HCT116 (cell line): ENCODE results near the gene FBXL16. TPM values are rescaled to one million over a fixed set of nuclear protein-coding genes. Genes with fewer than 3 reads are reported as not detected.

Experiments
- ATAC-seq: fragments of 200-7000 bp; cut with Tn5 transposase; 2 replicates; pipeline ENCODE4 v1.9.1; 2020; ENCODE audit warnings: mild to moderate bottlenecking, moderate library complexity
- BruUV-seq: library from RNA; stranded (reverse); fragments of 400-500 nt; replicated peaks from 2 replicates; lab custom pipeline; 2021; lab: Mats Ljungman, UMichigan
- CTCF ChIA-PET: fragments of 300-600 bp; sonication (Branson Sonifier 250); formaldehyde crosslinking; loops from one replicate; lab custom pipeline; 2021; ENCODE audit warnings: antibody characterized with exemption; lab: Charles Lee
- POLR2A ChIA-PET: fragments of 300-600, 350-600 bp; sonication (Branson Sonifier 250); formaldehyde crosslinking; loops from one replicate; lab custom pipeline; 2021; ENCODE audit warnings: antibody characterized with exemption; lab: Charles Lee
- RAD21 ChIA-PET, 2 experiments: fragments of 300-600 bp; sonication (Branson Sonifier 250); formaldehyde crosslinking; loops; one replicate each; lab custom pipeline; 2023; ENCODE audit warnings: low total read pairs in 2 of 2; ENCODE audit not compliant: uncharacterized antibody in 2 of 2, unreplicated experiment in 2 of 2, low non-redundant PET in 1 of 2; lab: Charles Lee
- DNase-seq: peaks from one replicate; pipeline ENCODE4 v3.0.0-alpha.2; 2010; ENCODE audit warnings: low read depth, low spot score
- H2AFZ ChIP-seq: fragments of 200-600 bp; shearing (Covaris generic), sonication (generic); 2 replicates; pipeline ENCODE4 v1.6.1; 2017; ENCODE audit warnings: low read depth, mixed run types, mixed read lengths, antibody characterized with exemption, low read length; ENCODE audit not compliant: poor library complexity, severe bottlenecking
- H3K27ac ChIP-seq: 2 replicates; pipeline ENCODE4 v1.5.1; 2012; ENCODE audit warnings: low read depth, low read length
- H3K27me3 ChIP-seq: fragments of 200-600 bp; sonication (generic); 2 replicates; pipeline ENCODE4 v1.6.1; 2016; ENCODE audit warnings: mixed run types, low read length, mixed read lengths; ENCODE audit not compliant: insufficient read depth
- H3K36me3 ChIP-seq, 2 experiments: fragments of 200-500 bp in 1 of 2; fragments of 200-600 bp in 1 of 2; sonication (Bioruptor generic) in 1 of 2; sonication (generic) in 1 of 2; 2 replicates each; pipeline versions ENCODE4 v1.5.1 to v1.6.1; 2014 to 2016; ENCODE audit warnings: low read length in 2 of 2, inconsistent platforms in 1 of 2, mixed read lengths in 1 of 2, mixed run types in 1 of 2; ENCODE audit not compliant: insufficient read depth in 2 of 2, control insufficient read depth in 1 of 2
- H3K4me1 ChIP-seq, 2 experiments: fragments of 200-600 bp in 1 of 2; sonication (generic) in 1 of 2; 2 replicates each; pipeline versions ENCODE4 v1.5.1 to v1.6.1; 2012 to 2017; ENCODE audit warnings: low read length in 2 of 2, inconsistent platforms in 1 of 2, mild to moderate bottlenecking in 1 of 2, mixed read lengths in 1 of 2, mixed run types in 1 of 2, moderate library complexity in 1 of 2; ENCODE audit not compliant: insufficient read depth in 2 of 2, control insufficient read depth in 1 of 2
- H3K4me2 ChIP-seq: fragments of 200-600 bp; sonication (generic); 2 replicates; pipeline ENCODE4 v1.6.1; 2017; ENCODE audit warnings: mixed run types, low read length, mixed read lengths
- H3K4me3 ChIP-seq, 2 experiments: fragments of 200-600 bp in 1 of 2; sonication (generic) in 1 of 2; replicated peaks in 1 of 2; 2 replicates each; pipeline ENCODE4 v1.5.1; 2011 to 2016; ENCODE audit warnings: low read length in 2 of 2, control low read depth in 1 of 2, low read depth in 1 of 2, mild to moderate bottlenecking in 1 of 2, mixed read lengths in 1 of 2, mixed run types in 1 of 2
- H3K79me2 ChIP-seq: fragments of 200-600 bp; sonication (generic); 2 replicates; pipeline ENCODE4 v1.6.1; 2017; ENCODE audit warnings: mild to moderate bottlenecking, mixed run types, low read length, moderate library complexity, mixed read lengths; ENCODE audit not compliant: insufficient read depth
- H3K9ac ChIP-seq: fragments of 200-600 bp; sonication (generic); 2 replicates; pipeline ENCODE4 v1.6.1; 2016; ENCODE audit warnings: low read length, mixed read lengths
- H3K9me2 ChIP-seq: fragments of 200-600 bp; sonication (generic), shearing (Covaris generic); 2 replicates; pipeline ENCODE4 v1.6.1; 2017; ENCODE audit warnings: mixed run types, mild to moderate bottlenecking, moderate library complexity; ENCODE audit not compliant: insufficient read depth
- H3K9me3 ChIP-seq, 2 experiments: fragments of 200-500 bp in 1 of 2; fragments of 200-600 bp in 1 of 2; sonication (Bioruptor generic) in 1 of 2; sonication (generic) in 1 of 2; 2 replicates each; pipeline ENCODE4 v1.6.1; 2014 to 2017; ENCODE audit warnings: low read length in 2 of 2, mixed read lengths in 2 of 2, inconsistent platforms in 1 of 2, low read depth in 1 of 2, mild to moderate bottlenecking in 1 of 2, mixed run types in 1 of 2, moderate library complexity in 1 of 2; ENCODE audit not compliant: control insufficient read depth in 1 of 2, insufficient read depth in 1 of 2
- H4K20me1 ChIP-seq: fragments of 200-600 bp; sonication (generic), shearing (Covaris generic); 2 replicates; pipeline ENCODE4 v1.6.1; 2017; ENCODE audit warnings: mixed run types, mild to moderate bottlenecking, moderate library complexity; ENCODE audit not compliant: insufficient read depth
- CBX3 ChIP-seq: IDR thresholded peaks from 2 replicates; pipeline ENCODE4 v1.6.1; 2012; ENCODE audit warnings: low read depth
- CEBPB ChIP-seq: IDR thresholded peaks from 2 replicates; pipeline ENCODE4 v1.6.1; 2012; ENCODE audit warnings: low read depth
- ELF1 ChIP-seq: IDR thresholded peaks from 2 replicates; pipeline ENCODE4 v1.6.1; 2012; ENCODE audit warnings: low read depth, borderline replicate concordance
- EZH2 ChIP-seq: fragments of 200-600 bp; sonication (generic); IDR thresholded peaks from 2 replicates; pipeline ENCODE4 v1.6.1; 2017; ENCODE audit warnings: antibody characterized with exemption, mixed run types
- EZH2phosphoT487 ChIP-seq: fragments of 200-600 bp; IDR thresholded peaks from 2 replicates; pipeline ENCODE4 v1.6.1; 2018; ENCODE audit warnings: antibody characterized with exemption, borderline replicate concordance
- FOSL1 ChIP-seq: IDR thresholded peaks from 2 replicates; pipeline ENCODE4 v1.6.1; 2012; ENCODE audit warnings: low read depth
- JUND ChIP-seq: IDR thresholded peaks from 2 replicates; pipeline ENCODE4 v1.6.1; 2012
- POLR2A ChIP-seq: IDR thresholded peaks from 2 replicates; pipeline ENCODE4 v1.7.0; 2011; ENCODE audit warnings: borderline replicate concordance; ENCODE audit not compliant: insufficient read depth, insufficient read length; ENCODE audit errors: extremely low read depth
- POLR2AphosphoS5 ChIP-seq: IDR thresholded peaks from 2 replicates; pipeline ENCODE4 v1.6.1; 2011; ENCODE audit warnings: mild to moderate bottlenecking, low read depth, low read length, moderate library complexity
- SIN3A ChIP-seq: IDR thresholded peaks from 2 replicates; pipeline ENCODE4 v1.6.1; 2012; ENCODE audit warnings: low read depth
- SRF ChIP-seq: IDR thresholded peaks from 2 replicates; pipeline ENCODE4 v1.6.1; 2012; ENCODE audit warnings: low read depth
- YY1 ChIP-seq: IDR thresholded peaks from 2 replicates; pipeline ENCODE4 v1.6.1; 2011; ENCODE audit warnings: low read length, low read depth, moderate library complexity, mild to moderate bottlenecking; ENCODE audit not compliant: insufficient replicate concordance; ENCODE audit errors: extremely low read depth
- ZFX ChIP-seq: fragments of 450-650 bp; IDR thresholded peaks from 2 replicates; pipeline ENCODE4 v1.6.1; 2017
- ZNF274 ChIP-seq: fragments of 200-500 bp; sonication (Bioruptor generic); IDR thresholded peaks from 2 replicates; pipeline ENCODE4 v1.6.1; 2014; ENCODE audit warnings: mild to moderate bottlenecking, low read depth, low read length, inconsistent platforms
- intact Hi-C: fragments of 100-400 bp; cut with micrococcal nuclease; formaldehyde crosslinking; loops from 2 replicates; pipeline ENCODE4 v1.10.0; 2022
- total RNA-seq: library from RNA; stranded (reverse); gene quantifications from one replicate; pipeline ENCODE4 v1.2.1, GENCODE V29; 2021; ENCODE audit not compliant: unreplicated experiment
- TF ChIP-seq, protein P1 (sequence below): IDR thresholded peaks from 2 replicates; pipeline ENCODE4 v1.6.1; 2012; ENCODE audit warnings: low read depth
- TF ChIP-seq, protein P2 (sequence below), 3 experiments: fragments of 200-600 bp in 1 of 3; sonication (generic) in 1 of 3; IDR thresholded peaks in 2 of 3; conservative IDR thresholded peaks in 1 of 3; 2 replicates each; pipeline ENCODE4 v1.5.1; 2012 to 2017; ENCODE audit warnings: low read depth in 2 of 3, low read length in 2 of 3, antibody characterized with exemption in 1 of 3, borderline replicate concordance in 1 of 3, control low read depth in 1 of 3, mild to moderate bottlenecking in 1 of 3, mixed read lengths in 1 of 3, mixed run types in 1 of 3, moderate library complexity in 1 of 3; ENCODE audit not compliant: insufficient read depth in 1 of 3
- TF ChIP-seq, protein P3 (sequence below): IDR thresholded peaks from 2 replicates; pipeline ENCODE4 v1.6.1; 2011; ENCODE audit warnings: mild to moderate bottlenecking, low read length, moderate library complexity; ENCODE audit not compliant: insufficient replicate concordance; ENCODE audit errors: extremely low read depth
- TF ChIP-seq, protein P4 (sequence below): IDR thresholded peaks from 2 replicates; pipeline ENCODE4 v1.6.1; 2012

Gene FBXL16
- total RNA-seq, 1 experiment from 2014 or later: 49.7 TPM

DNA sequence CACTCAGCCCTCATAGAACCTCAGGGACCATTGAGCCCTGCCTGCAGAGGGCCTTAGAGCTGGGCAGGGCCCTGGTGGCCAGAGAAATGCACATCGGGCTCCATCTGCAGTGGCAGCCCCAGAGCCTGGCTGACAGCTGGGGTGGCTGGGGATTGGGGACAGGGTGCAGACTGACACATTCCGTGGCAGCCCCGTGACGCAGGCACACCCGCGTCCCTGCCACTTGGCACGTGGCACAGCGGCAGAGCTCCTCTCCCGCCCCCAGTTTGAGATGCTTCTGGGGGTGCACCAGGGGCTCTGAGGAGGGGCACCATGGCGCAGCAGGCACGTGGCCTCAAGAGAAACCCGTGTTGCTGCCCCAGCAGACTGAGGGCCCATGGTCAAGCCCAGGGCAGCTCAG, 2.2 kb downstream of the FBXL16 start:
- Histone ChIP-seq H3K9me2 (no peaks in the 10 kb centered on the region), H3K9ac (no peak overlapping the region), H3K4me2 (no peak overlapping the region), H4K20me1 (no peaks in the 10 kb centered on the region), H3K27ac (no peak overlapping the region; the same call in 1 of the 2 replicates), H3K79me2 (peaks cover 38% of the 10 kb centered on the region), H3K4me3 (no peak overlapping the region; a peak in 1 of 4 replicates), H2AFZ (no peak overlapping the region), H3K27me3 (no peaks in the 10 kb centered on the region), H3K4me1 (peaks cover 0 to 21% of the 10 kb centered on the region in 2 experiments; a peak in 3 of 4 replicates), H3K9me3 (no peaks in the 10 kb centered on the region), H3K36me3 (no peaks in the 10 kb centered on the region; a peak in 2 of 4 replicates)
- ATAC-seq: no peak
- ChIA-PET RAD21 (no interaction called here), POLR2A (no interaction called here), CTCF (interaction anchor here (1.2 kb wide), 1 partner anchor 17 kb away, joined by 3 read pairs; no protein-coding TSS in a partner anchor)
- intact Hi-C loops: no loop called here
- no peak for DNase-seq
- TF ChIP-seq YY1: no peak
- TF ChIP-seq SRF: no peak
- no peak for TF ChIP-seq JUND
- no peak for TF ChIP-seq SIN3A
- TF ChIP-seq, protein P1, sequence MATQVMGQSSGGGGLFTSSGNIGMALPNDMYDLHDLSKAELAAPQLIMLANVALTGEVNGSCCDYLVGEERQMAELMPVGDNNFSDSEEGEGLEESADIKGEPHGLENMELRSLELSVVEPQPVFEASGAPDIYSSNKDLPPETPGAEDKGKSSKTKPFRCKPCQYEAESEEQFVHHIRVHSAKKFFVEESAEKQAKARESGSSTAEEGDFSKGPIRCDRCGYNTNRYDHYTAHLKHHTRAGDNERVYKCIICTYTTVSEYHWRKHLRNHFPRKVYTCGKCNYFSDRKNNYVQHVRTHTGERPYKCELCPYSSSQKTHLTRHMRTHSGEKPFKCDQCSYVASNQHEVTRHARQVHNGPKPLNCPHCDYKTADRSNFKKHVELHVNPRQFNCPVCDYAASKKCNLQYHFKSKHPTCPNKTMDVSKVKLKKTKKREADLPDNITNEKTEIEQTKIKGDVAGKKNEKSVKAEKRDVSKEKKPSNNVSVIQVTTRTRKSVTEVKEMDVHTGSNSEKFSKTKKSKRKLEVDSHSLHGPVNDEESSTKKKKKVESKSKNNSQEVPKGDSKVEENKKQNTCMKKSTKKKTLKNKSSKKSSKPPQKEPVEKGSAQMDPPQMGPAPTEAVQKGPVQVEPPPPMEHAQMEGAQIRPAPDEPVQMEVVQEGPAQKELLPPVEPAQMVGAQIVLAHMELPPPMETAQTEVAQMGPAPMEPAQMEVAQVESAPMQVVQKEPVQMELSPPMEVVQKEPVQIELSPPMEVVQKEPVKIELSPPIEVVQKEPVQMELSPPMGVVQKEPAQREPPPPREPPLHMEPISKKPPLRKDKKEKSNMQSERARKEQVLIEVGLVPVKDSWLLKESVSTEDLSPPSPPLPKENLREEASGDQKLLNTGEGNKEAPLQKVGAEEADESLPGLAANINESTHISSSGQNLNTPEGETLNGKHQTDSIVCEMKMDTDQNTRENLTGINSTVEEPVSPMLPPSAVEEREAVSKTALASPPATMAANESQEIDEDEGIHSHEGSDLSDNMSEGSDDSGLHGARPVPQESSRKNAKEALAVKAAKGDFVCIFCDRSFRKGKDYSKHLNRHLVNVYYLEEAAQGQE: no peak
- no peak for TF ChIP-seq ELF1
- no peak for TF ChIP-seq EZH2
- TF ChIP-seq, protein P2, sequence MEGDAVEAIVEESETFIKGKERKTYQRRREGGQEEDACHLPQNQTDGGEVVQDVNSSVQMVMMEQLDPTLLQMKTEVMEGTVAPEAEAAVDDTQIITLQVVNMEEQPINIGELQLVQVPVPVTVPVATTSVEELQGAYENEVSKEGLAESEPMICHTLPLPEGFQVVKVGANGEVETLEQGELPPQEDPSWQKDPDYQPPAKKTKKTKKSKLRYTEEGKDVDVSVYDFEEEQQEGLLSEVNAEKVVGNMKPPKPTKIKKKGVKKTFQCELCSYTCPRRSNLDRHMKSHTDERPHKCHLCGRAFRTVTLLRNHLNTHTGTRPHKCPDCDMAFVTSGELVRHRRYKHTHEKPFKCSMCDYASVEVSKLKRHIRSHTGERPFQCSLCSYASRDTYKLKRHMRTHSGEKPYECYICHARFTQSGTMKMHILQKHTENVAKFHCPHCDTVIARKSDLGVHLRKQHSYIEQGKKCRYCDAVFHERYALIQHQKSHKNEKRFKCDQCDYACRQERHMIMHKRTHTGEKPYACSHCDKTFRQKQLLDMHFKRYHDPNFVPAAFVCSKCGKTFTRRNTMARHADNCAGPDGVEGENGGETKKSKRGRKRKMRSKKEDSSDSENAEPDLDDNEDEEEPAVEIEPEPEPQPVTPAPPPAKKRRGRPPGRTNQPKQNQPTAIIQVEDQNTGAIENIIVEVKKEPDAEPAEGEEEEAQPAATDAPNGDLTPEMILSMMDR (IDR thresholded peaks at IDR 0.05 in 2 of 3, conservative IDR thresholded peaks at IDR 0.05 in 1 of 3; ENCODE audit: borderline replicate concordance in 1 of 3, insufficient read depth in 1 of 3, low read depth in 2 of 3, low read length in 2 of 3): no peak
- no peak for TF ChIP-seq POLR2A
- no peak for TF ChIP-seq ZFX
- TF ChIP-seq CEBPB: no peak
- TF ChIP-seq ZNF274: no peak
- TF ChIP-seq, protein P3, sequence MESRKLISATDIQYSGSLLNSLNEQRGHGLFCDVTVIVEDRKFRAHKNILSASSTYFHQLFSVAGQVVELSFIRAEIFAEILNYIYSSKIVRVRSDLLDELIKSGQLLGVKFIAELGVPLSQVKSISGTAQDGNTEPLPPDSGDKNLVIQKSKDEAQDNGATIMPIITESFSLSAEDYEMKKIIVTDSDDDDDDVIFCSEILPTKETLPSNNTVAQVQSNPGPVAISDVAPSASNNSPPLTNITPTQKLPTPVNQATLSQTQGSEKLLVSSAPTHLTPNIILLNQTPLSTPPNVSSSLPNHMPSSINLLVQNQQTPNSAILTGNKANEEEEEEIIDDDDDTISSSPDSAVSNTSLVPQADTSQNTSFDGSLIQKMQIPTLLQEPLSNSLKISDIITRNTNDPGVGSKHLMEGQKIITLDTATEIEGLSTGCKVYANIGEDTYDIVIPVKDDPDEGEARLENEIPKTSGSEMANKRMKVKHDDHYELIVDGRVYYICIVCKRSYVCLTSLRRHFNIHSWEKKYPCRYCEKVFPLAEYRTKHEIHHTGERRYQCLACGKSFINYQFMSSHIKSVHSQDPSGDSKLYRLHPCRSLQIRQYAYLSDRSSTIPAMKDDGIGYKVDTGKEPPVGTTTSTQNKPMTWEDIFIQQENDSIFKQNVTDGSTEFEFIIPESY: no peak
- no peak for TF ChIP-seq EZH2phosphoT487
- TF ChIP-seq POLR2AphosphoS5: no peak
- TF ChIP-seq, protein P4, sequence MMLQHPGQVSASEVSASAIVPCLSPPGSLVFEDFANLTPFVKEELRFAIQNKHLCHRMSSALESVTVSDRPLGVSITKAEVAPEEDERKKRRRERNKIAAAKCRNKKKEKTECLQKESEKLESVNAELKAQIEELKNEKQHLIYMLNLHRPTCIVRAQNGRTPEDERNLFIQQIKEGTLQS: no peak
- no peak for TF ChIP-seq CBX3
- no peak for TF ChIP-seq FOSL1
- no TSS peak for BruUV-seq
